OCI-LY1 (cell line): ENCODE measurements around the gene IL36B.

Source experiments
- EZH2 ChIP-seq: fragments of 200-600 bp; sonication (generic), shearing (Covaris generic); IDR thresholded peaks from 2 replicates; pipeline ENCODE4 v1.8.0; 2017; ENCODE audit warnings: borderline replicate concordance, mixed run types, mild to moderate bottlenecking, antibody characterized with exemption, low read length, moderate library complexity, mixed read lengths
- TF ChIP-seq, protein P1 (sequence below): fragments of 200-600 bp; sonication (generic), shearing (Covaris generic); IDR thresholded peaks from 2 replicates; pipeline ENCODE4 v1.5.1; 2017; ENCODE audit warnings: mild to moderate bottlenecking, antibody characterized with exemption, low read length, moderate library complexity, mixed read lengths

DNA sequence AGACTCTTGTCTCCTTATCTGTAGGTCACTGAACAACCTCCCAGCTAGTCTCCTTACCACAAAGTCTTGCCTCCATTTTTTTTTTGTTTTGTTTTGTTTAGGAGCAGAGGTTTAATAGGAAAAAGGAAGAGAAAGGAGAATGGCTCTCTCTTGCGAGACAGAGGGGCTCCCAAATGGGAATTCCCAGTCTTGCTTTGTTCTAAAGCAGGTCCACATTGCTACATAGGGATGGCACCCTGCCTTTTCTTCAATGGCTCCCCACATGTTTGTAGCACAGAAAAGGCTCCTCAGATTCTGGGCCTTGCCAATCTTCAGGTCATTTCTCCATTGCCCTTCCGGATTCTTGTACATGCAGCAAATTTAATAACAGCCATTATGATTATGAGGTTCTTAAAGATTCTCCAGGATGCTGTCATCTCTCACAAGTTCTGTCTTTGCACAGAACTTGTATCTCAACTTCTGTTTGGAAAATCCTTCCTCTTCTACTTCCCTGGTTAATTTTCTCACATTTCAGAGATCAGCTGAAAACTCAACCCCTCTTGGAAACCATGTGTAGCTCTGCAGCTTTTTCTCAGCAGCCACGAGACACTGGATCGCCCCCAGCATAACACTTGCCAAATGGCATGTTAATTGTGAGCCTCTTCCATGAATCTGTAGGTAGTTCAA is 38.7 kb upstream of the IL36B start:
- TF ChIP-seq, protein P1, sequence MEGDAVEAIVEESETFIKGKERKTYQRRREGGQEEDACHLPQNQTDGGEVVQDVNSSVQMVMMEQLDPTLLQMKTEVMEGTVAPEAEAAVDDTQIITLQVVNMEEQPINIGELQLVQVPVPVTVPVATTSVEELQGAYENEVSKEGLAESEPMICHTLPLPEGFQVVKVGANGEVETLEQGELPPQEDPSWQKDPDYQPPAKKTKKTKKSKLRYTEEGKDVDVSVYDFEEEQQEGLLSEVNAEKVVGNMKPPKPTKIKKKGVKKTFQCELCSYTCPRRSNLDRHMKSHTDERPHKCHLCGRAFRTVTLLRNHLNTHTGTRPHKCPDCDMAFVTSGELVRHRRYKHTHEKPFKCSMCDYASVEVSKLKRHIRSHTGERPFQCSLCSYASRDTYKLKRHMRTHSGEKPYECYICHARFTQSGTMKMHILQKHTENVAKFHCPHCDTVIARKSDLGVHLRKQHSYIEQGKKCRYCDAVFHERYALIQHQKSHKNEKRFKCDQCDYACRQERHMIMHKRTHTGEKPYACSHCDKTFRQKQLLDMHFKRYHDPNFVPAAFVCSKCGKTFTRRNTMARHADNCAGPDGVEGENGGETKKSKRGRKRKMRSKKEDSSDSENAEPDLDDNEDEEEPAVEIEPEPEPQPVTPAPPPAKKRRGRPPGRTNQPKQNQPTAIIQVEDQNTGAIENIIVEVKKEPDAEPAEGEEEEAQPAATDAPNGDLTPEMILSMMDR: no peak
- no peak for TF ChIP-seq EZH2
